GM12878 (cell line): Measurements from ENCODE around the gene TERB1. TPM values are rescaled to one million over a fixed set of nuclear protein-coding genes. Genes with fewer than 3 reads are reported as not detected.
A peak's percentile ranks its signal among the peaks of the same experiment; 100 is the strongest.

Experiments
- ATAC-seq: fragments of 200-7000 bp; cut with Tn5 transposase; 3 replicates; pipeline ENCODE4 v1.9.1; 2020; ENCODE audit warnings: mild to moderate bottlenecking, moderate library complexity
- BruUV-seq: library from RNA; stranded (reverse); fragments of 400-500 nt; replicated peaks from 2 replicates; lab custom pipeline; 2021; lab: Mats Ljungman, UMichigan
- CTCF ChIA-PET: fragments of 300-600 bp; sonication (Branson Sonifier 250); formaldehyde crosslinking; extraction: SDS; loops from one replicate; lab custom pipeline; 2021; ENCODE audit warnings: inconsistent platforms; lab: Yijun Ruan, JAX
- POLR2A ChIA-PET: fragments of 350-600 bp; formaldehyde crosslinking; extraction: SDS; loops from one replicate; lab custom pipeline; 2021; ENCODE audit warnings: inconsistent platforms; lab: Charles Lee
- RAD21 ChIA-PET: fragments of 300-600 bp; sonication (Branson Sonifier 250); formaldehyde crosslinking; loops from one replicate; lab custom pipeline; 2023; ENCODE audit warnings: antibody characterized with exemption; ENCODE audit not compliant: unreplicated experiment; lab: Charles Lee
- SMC1A ChIA-PET: fragments of 300-600 bp; sonication (Branson Sonifier 250); formaldehyde crosslinking; loops from one replicate; lab custom pipeline; 2023; ENCODE audit not compliant: unreplicated experiment, uncharacterized antibody; lab: Charles Lee
- DNase-seq: peaks from one replicate; pipeline ENCODE4 v3.0.0-alpha.2; 2011; ENCODE audit warnings: low read depth, low spot score
- FAIRE-seq: peaks from 3 replicates; lab custom pipeline; 2011; peaks lifted over from hg19 to GRCh38; lab: Jason Lieb, UNC
- H2AFZ ChIP-seq: 2 replicates; pipeline ENCODE4 v1.6.0; 2011; ENCODE audit warnings: low read depth, low read length, control low read depth; ENCODE audit not compliant: control insufficient read depth
- H3K27ac ChIP-seq: 2 replicates; pipeline ENCODE4 v1.5.1; 2011; ENCODE audit warnings: control low read depth; ENCODE audit not compliant: control insufficient read depth, insufficient read depth
- H3K27me3 ChIP-seq, 2 experiments: replicated peaks in 1 of 2; 2 replicates each; pipeline versions ENCODE4 v1.6.0 to v1.6.1; 2011; ENCODE audit warnings: low read length in 1 of 2; ENCODE audit not compliant: control insufficient read depth in 2 of 2, insufficient read depth in 2 of 2
- H3K36me3 ChIP-seq, 2 experiments: 2 replicates each; pipeline ENCODE4 v1.5.1; 2011; ENCODE audit warnings: low read length in 1 of 2; ENCODE audit not compliant: control insufficient read depth in 2 of 2, insufficient read depth in 2 of 2
- H3K4me1 ChIP-seq: 2 replicates; pipeline ENCODE4 v1.6.1; 2011; ENCODE audit warnings: mild to moderate bottlenecking, low read length, moderate library complexity, mixed read lengths; ENCODE audit not compliant: control insufficient read depth, insufficient read depth
- H3K4me2 ChIP-seq: 2 replicates; pipeline ENCODE4 v1.6.0; 2011; ENCODE audit warnings: control low read depth; ENCODE audit not compliant: control insufficient read depth, insufficient read depth
- H3K4me3 ChIP-seq: fragments of 200-600 bp; sonication (generic); 2 replicates; pipeline ENCODE4 v1.5.1; 2016
- H3K79me2 ChIP-seq: 2 replicates; pipeline ENCODE4 v1.6.0; 2011; ENCODE audit warnings: low read length; ENCODE audit not compliant: control insufficient read depth, insufficient read depth
- H3K9ac ChIP-seq: 2 replicates; pipeline ENCODE4 v1.8.0; 2011; ENCODE audit warnings: low read length, control low read depth, mixed read lengths; ENCODE audit not compliant: control insufficient read depth, insufficient read depth
- H3K9me3 ChIP-seq: replicated peaks from 3 replicates; pipeline ENCODE4 v1.5.1; 2011; ENCODE audit warnings: mild to moderate bottlenecking, low read length; ENCODE audit not compliant: control insufficient read depth, insufficient read depth
- H4K20me1 ChIP-seq: 2 replicates; pipeline ENCODE4 v1.6.0; 2011; ENCODE audit not compliant: control insufficient read depth, insufficient read depth
- NKRF ChIP-seq: fragments of 450-650 bp; conservative IDR thresholded peaks from 2 replicates; pipeline ENCODE4 v1.6.1; 2017; ENCODE audit warnings: mild to moderate bottlenecking, moderate library complexity
- NRF1 ChIP-seq: conservative IDR thresholded peaks from 2 replicates; pipeline ENCODE4 v1.6.1; 2011; ENCODE audit warnings: mild to moderate bottlenecking, low read depth, low read length, improper control_type of control experiment
- POLR2AphosphoS5 ChIP-seq: IDR thresholded peaks from 2 replicates; pipeline ENCODE4 v1.6.1; 2011; ENCODE audit warnings: mild to moderate bottlenecking, low read length, inconsistent platforms
- SUPT20H ChIP-seq: IDR thresholded peaks from 2 replicates; pipeline ENCODE4 v1.6.1; 2011; ENCODE audit warnings: low read depth, mild to moderate bottlenecking, low read length, moderate library complexity, borderline replicate concordance; ENCODE audit not compliant: control insufficient read depth
- TARDBP ChIP-seq: IDR thresholded peaks from 2 replicates; pipeline ENCODE4 v1.6.1; 2016; ENCODE audit warnings: borderline replicate concordance
- ZNF622 ChIP-seq: fragments of 450-650 bp; IDR thresholded peaks from 2 replicates; pipeline ENCODE4 v1.6.1; 2017; ENCODE audit warnings: mild to moderate bottlenecking, inconsistent platforms
- WGBS: methylation state at CpG from one replicate; pipeline ENCODE4 v1.1.6; 2016; ENCODE audit warnings: low lambda C conversion rate; ENCODE audit not compliant: insufficient replicate concordance, insufficient coverage; ENCODE audit errors: missing lambda C conversion rate; 5-methylcytosine and 5-hydroxymethylcytosine counted together
- in situ Hi-C: fragments of 300-500 bp; cut with MboI; formaldehyde crosslinking; loops from 9 replicates; pipeline ENCODE4 v1.14.3; 2018; ENCODE audit warnings: mixed read lengths
- intact Hi-C: fragments of 100-400 bp; cut with micrococcal nuclease; formaldehyde crosslinking; loops from one replicate; pipeline ENCODE4 v1.14.2; 2022; ENCODE audit not compliant: unreplicated experiment
- polyA plus RNA-seq, 11 experiments: library from polyadenylated mRNA; depleted of rRNA in 4 of 11; unstranded in 6 of 11; stranded (reverse) in 5 of 11; fragments of >200 nt; fragmentation: Nextera tagmentation in 4 of 11; fragmentation: Illumina TruSeq in 1 of 11; extraction: Ambion mirVana in 4 of 11; extraction: Trizol in 1 of 11; gene quantifications; 1 replicate in 1 of 11; 2 replicates in 10 of 11; pipeline versions ENCODE4 v1.2.1 to v1.2.3, GENCODE V29; 2011 to 2016; ENCODE audit warnings: inconsistent platforms in 2 of 11, missing spikeins in 2 of 11, low read depth in 1 of 11
- total RNA-seq, 4 experiments: library from RNA; depleted of rRNA in 3 of 4; stranded (reverse); fragments of >200 nt in 3 of 4; fragmentation: Illumina TruSeq in 1 of 4; extraction: Trizol in 1 of 4; gene quantifications; 2 replicates each; pipeline versions ENCODE4 v1.2.1 to v1.2.3, GENCODE V29; 2013 to 2021
- TF ChIP-seq, protein P1 (sequence below): IDR thresholded peaks from 2 replicates; pipeline ENCODE4 v1.6.1; 2012; ENCODE audit warnings: improper control_type of control experiment, low read depth, low read length; ENCODE audit not compliant: insufficient replicate concordance

The TERB1 gene
- total and polyA plus RNA-seq, 10 of the 15 experiments (the other 5 are each of a cell fraction or from before 2014, with no cell fraction given) = 0.03 to 0.10 (median 0.06) TPM; not detected in 7

DNA sequence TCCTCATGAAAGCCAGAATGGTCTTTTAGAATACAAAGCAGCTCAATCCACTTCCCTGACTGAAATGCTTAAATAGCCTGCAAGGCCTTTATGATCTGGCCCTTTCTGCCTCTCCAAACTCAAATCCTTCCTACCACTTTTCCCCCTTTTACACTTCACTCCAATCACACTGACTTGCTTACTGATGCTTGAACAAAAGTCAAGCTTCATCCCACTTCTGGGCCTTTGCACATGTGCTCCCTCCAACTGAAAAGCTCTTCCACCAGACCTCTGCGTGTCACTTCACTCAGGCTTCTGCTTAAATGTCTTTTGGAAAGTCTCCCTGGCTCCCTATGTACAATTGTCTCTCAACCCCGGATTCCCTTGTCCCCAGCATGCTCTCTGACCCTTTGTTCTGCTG is 13.3 kb upstream of the TERB1 start:
- Histone ChIP-seq H3K9me3 (no peaks in the 10 kb centered on the region), H3K27ac (no peak overlapping the region), H3K4me3 (no peak overlapping the region), H3K27me3 (no peaks in the 10 kb centered on the region), H4K20me1 (no peaks in the 10 kb centered on the region), H3K4me2 (no peak overlapping the region), H3K4me1 (no peaks in the 10 kb centered on the region), H3K79me2 (no peaks in the 10 kb centered on the region), H2AFZ (no peak overlapping the region), H3K9ac (no peak overlapping the region), H3K36me3 (peaks cover 2 to 22% of the 10 kb centered on the region in 2 experiments; a peak in 3 of 4 replicates)
- WGBS = 95% methylated on average over 2 of the region's 2 CpGs
- intact Hi-C loops (no loop called here), in situ Hi-C loops (no loop called here)
- ChIA-PET POLR2A (interaction anchor here (0.6 kb wide), 1 partner anchor 407 kb away, joined by 4 read pairs; no protein-coding TSS in a partner anchor), RAD21 (interaction anchor here (0.7 kb wide), 1 partner anchor 197 kb away, joined by 3 read pairs; no protein-coding TSS in a partner anchor), SMC1A (interaction anchor here (0.6 kb wide), 1 partner anchor 244 kb away, joined by 5 read pairs; no protein-coding TSS in a partner anchor), CTCF (interaction anchor here (1.0 to 1.1 kb wide), 2 partner anchors 16 to 19 kb away, joined by 3 read pairs; partner anchors contain the start of gene NAE1)
- no peak for ATAC-seq
- BruUV-seq = no TSS peak
- TF ChIP-seq POLR2AphosphoS5 (peak; percentile 39; the same call in 1 of the 2 replicates), TARDBP (no peak), SUPT20H (no peak), NRF1 (no peak), ZNF622 (no peak)
- DNase-seq = no peak
- FAIRE-seq = no peak

DNA sequence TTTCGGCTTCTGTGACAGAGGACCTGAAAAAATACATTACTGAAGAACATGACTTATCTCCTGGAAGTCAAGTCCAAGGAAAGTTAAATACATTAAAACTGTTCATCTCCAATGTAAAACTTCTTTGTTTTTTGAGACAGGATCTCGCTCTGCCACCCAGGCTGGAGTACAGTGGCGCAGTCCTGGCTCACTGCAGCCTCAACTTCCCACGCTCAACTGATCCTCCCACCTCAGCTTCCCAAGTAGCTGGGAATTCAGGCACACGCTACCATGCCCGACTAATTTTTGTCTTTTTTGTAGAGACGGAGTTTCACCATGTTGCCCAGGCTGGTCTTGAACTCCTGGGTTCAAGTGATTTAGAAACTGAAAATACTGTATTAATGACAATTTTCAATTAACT is 9.7 kb upstream of the TERB1 start:
- Histone ChIP-seq H3K9ac (no peak overlapping the region), H3K4me2 (no peak overlapping the region), H2AFZ (no peak overlapping the region), H3K79me2 (no peaks in the 10 kb centered on the region), H3K4me1 (no peaks in the 10 kb centered on the region), H4K20me1 (no peaks in the 10 kb centered on the region), H3K4me3 (no peak overlapping the region), H3K27me3 (no peaks in the 10 kb centered on the region), H3K27ac (no peak overlapping the region), H3K36me3 (peaks cover 2 to 6% of the 10 kb centered on the region in 2 experiments; a peak in 3 of 4 replicates), H3K9me3 (no peaks in the 10 kb centered on the region)
- in situ Hi-C loops (no loop called here), intact Hi-C loops (no loop called here)
- CTCF ChIA-PET = interaction anchor here (1.1 to 3.2 kb wide), 3 partner anchors 20 to 62 kb away, joined by 4 to 16 read pairs (median 5); partner anchors contain the start of gene NAE1
- 99% methylated on average over 7 of the region's 7 CpGs for WGBS
- DNase-seq = no peak
- ATAC-seq = no peak
- SMC1A ChIA-PET = no interaction called here
- FAIRE-seq = no peak
- POLR2A ChIA-PET = no interaction called here
- RAD21 ChIA-PET = no interaction called here
- BruUV-seq = no TSS peak
- TF ChIP-seq, protein P1, sequence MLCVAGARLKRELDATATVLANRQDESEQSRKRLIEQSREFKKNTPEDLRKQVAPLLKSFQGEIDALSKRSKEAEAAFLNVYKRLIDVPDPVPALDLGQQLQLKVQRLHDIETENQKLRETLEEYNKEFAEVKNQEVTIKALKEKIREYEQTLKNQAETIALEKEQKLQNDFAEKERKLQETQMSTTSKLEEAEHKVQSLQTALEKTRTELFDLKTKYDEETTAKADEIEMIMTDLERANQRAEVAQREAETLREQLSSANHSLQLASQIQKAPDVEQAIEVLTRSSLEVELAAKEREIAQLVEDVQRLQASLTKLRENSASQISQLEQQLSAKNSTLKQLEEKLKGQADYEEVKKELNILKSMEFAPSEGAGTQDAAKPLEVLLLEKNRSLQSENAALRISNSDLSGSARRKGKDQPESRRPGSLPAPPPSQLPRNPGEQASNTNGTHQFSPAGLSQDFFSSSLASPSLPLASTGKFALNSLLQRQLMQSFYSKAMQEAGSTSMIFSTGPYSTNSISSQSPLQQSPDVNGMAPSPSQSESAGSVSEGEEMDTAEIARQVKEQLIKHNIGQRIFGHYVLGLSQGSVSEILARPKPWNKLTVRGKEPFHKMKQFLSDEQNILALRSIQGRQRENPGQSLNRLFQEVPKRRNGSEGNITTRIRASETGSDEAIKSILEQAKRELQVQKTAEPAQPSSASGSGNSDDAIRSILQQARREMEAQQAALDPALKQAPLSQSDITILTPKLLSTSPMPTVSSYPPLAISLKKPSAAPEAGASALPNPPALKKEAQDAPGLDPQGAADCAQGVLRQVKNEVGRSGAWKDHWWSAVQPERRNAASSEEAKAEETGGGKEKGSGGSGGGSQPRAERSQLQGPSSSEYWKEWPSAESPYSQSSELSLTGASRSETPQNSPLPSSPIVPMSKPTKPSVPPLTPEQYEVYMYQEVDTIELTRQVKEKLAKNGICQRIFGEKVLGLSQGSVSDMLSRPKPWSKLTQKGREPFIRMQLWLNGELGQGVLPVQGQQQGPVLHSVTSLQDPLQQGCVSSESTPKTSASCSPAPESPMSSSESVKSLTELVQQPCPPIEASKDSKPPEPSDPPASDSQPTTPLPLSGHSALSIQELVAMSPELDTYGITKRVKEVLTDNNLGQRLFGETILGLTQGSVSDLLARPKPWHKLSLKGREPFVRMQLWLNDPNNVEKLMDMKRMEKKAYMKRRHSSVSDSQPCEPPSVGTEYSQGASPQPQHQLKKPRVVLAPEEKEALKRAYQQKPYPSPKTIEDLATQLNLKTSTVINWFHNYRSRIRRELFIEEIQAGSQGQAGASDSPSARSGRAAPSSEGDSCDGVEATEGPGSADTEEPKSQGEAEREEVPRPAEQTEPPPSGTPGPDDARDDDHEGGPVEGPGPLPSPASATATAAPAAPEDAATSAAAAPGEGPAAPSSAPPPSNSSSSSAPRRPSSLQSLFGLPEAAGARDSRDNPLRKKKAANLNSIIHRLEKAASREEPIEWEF = no peak
- no peak for TF ChIP-seq NKRF
